Right lobe of liver (tissue), 4 donors: ENCODE data around the gene PPARG.

Experiments used
- POLR2A ChIP-seq: fragments of 450-650 bp; IDR thresholded peaks from one replicate; pipeline ENCODE4 v1.6.1; 2017; ENCODE audit warnings: antibody characterized with exemption, mild to moderate bottlenecking
- TF ChIP-seq, protein P1 (sequence below), 4 donors: fragments of 200-600 bp in 3 of 4; fragments of 450-650 bp in 1 of 4; IDR thresholded peaks; one replicate each; pipeline versions ENCODE4 v1.5.1 to v1.8.0; 2016 to 2022; ENCODE audit warnings: antibody characterized with exemption in 4 of 4, mild to moderate bottlenecking in 2 of 4
- donor health status: DM: no; HTN: no; CAD: no.
- donor health status: DM: no; HTN: no; CAD: no.
- donor health status: DM: no; HTN: yes; CAD: no.

DNA sequence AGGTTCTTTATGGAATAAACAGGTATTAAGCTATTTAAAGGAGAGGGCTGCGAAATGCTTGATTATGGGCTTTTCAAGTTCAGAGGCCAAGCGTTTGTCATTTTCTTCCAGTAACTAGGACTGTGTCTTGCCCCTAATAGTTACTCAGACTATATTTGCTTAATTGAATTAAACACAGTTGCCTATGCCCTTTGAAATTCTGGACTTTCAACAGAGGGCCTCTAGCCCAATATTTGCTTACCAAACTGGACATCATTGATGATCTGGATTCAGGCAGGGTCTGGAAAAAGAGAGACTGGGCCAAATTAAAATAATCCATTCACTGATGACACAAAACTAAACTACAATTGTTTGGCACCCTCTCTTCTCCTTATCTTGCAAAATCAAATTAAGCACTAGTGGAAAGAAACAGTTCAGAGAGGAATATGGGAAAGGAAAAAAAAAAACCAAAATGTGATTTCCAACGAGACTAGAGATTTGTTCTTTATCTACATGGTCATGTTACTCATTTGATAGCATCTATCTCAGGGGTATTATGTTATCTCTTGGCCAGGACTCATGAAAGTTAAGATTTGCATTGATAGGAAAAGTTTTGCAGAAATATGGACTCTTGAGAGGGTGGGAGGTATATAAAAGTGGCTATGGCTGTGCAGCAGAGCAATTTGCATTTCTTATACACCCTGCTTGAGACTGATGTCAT, 120.3 kb downstream of the PPARG start:
- no peak for TF ChIP-seq POLR2A
- TF ChIP-seq, protein P1, sequence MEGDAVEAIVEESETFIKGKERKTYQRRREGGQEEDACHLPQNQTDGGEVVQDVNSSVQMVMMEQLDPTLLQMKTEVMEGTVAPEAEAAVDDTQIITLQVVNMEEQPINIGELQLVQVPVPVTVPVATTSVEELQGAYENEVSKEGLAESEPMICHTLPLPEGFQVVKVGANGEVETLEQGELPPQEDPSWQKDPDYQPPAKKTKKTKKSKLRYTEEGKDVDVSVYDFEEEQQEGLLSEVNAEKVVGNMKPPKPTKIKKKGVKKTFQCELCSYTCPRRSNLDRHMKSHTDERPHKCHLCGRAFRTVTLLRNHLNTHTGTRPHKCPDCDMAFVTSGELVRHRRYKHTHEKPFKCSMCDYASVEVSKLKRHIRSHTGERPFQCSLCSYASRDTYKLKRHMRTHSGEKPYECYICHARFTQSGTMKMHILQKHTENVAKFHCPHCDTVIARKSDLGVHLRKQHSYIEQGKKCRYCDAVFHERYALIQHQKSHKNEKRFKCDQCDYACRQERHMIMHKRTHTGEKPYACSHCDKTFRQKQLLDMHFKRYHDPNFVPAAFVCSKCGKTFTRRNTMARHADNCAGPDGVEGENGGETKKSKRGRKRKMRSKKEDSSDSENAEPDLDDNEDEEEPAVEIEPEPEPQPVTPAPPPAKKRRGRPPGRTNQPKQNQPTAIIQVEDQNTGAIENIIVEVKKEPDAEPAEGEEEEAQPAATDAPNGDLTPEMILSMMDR (IDR thresholded peaks at IDR 0.05) = no peak
